Testis (tissue), 2 donors: Measurements from ENCODE around the gene HK2.

Experiments used
- CTCF ChIP-seq, 3 experiments: fragments of 450-650 bp in 2 of 3; fragments of 200-600 bp in 1 of 3; sonication (generic) in 1 of 3; IDR thresholded peaks; one replicate each; pipeline ENCODE4 v1.5.1; 2016 to 2019; ENCODE audit warnings: antibody characterized with exemption in 3 of 3, mild to moderate bottlenecking in 2 of 3, moderate library complexity in 1 of 3
- POLR2A ChIP-seq: fragments of 450-650 bp; IDR thresholded peaks from one replicate; pipeline ENCODE4 v1.6.1; 2017; ENCODE audit warnings: antibody characterized with exemption, mild to moderate bottlenecking, moderate library complexity

- no peak for TF ChIP-seq POLR2A
- TF ChIP-seq CTCF (IDR thresholded peaks at IDR 0.05): no peak
Measured at GRCh38 chr2:74831693-74832530, 2.0 kb upstream of the HK2 start.
